GM21737 (cell line): ENCODE results near the gene LRMDA.
"Not testable (repeated sequence)": the region's sequence is repeated elsewhere in the genome, so short reads cannot be mapped to it uniquely, and the experiment has no call there.

Experiments used
- ATAC-seq: cut with Tn5 transposase; IDR thresholded peaks from one replicate; pipeline ENCODE4 v1.9.1; 2021; ENCODE audit warnings: mild to moderate bottlenecking, moderate library complexity; ENCODE audit not compliant: unreplicated experiment

The LRMDA gene

DNA sequence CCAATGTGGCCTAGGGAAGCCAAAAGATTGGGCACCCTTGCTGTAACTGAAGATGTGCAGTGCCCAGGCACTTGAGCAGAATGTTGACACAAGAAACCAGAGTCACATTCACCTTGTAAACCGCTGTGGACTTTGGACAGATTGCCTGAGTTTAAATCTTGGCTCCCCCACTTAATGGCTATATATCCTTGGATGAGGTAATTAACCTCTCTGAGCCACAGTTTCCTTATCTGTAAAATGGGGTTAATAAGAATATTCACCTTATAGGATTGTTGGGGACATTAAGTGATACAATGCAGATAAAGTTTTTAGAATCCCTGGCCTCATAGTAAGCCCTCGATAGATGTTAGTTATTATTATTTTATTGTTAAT, 331.0 kb downstream of the LRMDA start:
- ATAC-seq = no peak

DNA sequence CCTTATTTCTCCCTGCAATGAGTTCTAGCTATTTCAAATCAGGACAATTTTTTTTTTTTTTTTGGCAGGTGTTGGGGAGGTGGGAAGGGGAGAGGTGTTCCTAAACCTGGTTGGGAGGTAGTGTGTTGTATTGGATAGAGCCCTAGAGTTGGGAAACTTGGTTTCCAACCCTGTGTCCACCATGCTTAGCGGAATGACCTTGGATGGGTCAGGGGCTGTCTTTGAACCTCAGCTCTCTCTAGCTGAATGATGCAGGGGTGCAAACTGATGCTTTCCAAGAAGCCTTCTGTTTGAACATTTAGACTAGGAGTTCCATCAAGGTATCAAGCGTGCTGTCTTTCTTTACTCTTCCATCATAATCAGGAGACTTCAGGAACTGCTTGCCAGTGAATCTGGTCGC, 332.2 kb downstream of the LRMDA start:
- no peak for ATAC-seq

DNA sequence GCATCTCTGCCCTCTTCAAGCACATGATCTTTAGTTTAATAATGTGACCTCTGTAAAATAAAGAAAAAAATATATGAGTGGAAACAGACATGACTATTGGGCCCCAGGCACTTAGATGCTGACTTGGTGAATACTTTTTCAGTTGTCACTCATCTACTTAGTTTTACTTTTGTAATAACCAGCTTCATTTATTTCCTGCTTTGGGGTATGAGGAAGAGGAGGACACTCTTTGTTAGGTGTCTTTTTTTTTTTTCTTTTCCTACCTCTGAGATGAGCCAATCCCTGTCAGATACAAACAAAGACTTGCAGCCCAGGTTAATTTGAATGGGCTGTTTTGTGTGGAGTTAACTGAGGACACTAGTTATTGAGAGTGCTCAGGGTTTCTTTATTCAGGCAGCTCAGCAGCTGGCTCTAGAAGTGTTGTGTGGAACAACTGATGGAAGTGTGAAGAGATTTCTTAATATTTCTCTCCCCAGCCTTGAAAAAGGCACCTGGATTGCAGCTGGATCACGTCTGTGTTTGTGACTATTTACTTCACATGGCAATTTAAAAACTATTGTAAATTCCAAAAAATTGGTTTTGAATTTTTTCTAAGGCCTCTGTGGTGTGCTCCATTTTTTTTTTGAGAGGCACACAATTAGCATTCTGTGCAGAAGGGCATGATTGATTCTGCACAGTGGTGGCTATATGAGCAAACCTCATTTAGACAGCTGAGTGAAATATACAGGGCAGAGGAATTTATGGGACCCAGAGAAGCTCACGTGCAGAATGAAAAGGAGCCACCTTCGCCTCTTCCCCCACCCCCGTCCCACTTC, 333.8 kb downstream of the LRMDA start:
- no peak for ATAC-seq

DNA sequence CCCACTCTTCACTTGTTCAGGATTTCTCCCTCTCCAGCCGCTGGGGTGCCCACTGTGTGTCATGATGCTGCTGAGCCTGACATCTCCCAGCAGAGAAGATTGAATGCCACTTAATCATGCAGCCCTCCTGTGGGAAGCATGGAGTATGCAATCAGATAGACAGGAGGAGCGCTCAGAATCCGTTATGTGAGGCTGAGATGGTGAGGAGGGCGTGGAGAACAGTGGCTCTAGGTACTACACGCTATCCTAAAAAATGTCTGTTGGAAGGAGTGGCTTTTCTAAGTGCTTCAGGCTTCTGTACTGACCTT, 334.3 kb downstream of the LRMDA start:
- no peak for ATAC-seq

DNA sequence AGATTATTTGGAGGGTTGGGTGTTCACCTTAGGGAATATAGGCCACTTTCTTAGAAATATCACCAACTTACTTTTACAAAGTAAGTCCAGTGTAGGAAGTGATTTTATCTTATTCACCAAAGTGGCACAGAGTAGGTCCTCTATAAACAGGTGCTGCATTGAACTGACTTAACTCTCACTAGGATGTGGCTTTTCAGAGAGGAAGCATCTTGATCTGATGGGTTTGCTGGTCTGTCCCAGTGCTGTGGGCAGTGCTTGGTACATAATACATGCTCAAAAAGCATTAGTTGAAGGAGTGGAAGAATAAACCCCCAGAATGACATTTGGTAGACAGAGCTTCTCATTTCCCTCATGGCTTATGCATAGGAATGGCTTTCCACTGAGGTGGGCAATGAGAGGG, 334.7 kb downstream of the LRMDA start:
- ATAC-seq = no peak

DNA sequence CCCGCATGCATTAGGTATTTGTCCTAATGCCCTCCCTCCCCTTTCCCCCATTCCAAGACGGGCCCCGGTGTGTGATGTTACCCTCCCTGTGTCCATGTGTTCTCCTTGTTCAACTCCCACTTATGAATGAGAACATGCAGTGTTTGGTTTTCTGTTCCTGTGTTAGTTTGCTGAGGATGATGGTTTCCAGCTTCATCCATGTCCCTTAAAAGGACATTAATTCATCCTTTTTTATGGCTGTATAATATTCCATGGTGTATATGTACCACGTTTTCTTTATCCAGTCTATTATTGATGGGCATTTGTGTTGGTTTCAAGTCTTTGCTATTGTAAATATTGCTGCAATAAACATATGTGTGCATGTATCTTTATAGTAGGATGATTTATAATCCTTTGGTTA, 335.3 kb downstream of the LRMDA start:
- not testable (repeated sequence) for ATAC-seq

DNA sequence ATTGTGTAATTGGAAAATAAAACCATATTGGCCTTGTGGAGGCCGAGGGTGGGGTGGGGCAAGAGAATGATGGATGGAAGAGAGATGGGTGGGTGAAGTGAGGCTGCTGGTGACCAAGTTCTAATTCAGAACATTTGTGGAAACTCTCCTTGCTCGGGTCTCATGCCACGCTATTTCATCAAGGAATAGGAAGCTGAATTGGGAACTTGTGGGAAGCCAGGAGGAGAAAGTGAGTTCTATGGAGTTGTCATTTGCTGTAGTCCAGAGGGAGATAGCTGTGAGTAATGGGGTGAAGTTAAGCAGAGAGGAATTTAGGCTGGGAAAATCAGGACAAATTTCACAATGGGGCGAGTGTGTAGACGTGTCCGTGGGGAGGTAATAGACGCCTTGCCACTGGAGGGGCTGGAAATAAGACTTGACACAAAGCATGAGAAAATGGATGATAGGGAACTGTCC, 339.2 kb downstream of the LRMDA start:
- ATAC-seq = no peak

DNA sequence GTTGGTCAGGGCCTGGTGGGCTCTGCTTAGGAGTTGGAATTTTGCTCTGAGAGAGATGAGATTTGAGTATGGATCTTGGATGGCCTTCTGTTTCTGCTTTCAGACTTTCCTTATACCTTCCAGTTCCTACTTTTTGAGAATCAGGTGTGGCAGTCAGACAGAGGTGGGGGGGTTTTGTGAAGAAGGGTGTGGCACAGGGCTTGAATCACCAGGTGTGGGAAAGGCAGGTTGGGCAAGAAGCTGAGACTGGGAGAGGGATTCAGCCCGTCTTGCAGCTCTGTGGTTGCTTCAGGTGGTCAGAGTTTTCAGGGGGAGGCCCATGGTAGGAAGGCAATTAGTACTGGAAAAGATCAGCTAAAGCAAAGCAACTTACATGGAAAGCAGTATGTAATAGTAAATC, 340.2 kb downstream of the LRMDA start:
- ATAC-seq = no peak

DNA sequence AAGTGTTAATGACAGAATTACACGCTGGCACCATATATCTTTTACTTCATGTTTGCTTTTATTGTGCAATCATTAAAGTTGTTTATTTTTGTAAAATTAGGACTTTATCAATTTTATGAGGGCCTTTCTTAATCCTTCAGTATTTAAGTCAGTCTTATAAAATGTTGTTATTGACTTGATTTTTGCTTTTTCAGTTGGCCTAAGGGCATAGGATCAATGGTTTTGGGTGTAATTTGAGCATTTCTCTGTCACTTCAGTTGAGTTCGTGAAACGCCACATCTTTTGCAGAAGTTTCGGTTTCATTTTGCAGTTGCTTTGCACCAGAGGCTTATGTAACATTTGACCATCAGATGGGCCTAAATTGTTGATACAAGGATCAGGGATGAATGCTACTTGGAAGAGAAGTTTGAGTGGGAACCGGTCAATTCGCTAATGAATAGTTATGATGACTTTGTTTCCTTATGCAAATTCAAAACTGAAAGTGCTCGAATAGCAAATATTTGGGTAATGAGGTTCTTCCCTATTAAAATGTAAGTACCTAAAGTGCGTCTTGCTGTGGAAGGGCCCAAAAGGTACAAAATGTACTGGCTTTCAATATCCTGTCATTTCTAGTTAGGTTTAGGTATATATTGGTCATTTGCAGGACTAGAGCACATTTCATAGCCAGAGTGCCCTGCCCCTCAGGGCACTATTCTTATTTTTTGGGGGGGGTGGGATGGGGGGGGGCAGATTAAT, 340.9 kb downstream of the LRMDA start:
- ATAC-seq = no peak

DNA sequence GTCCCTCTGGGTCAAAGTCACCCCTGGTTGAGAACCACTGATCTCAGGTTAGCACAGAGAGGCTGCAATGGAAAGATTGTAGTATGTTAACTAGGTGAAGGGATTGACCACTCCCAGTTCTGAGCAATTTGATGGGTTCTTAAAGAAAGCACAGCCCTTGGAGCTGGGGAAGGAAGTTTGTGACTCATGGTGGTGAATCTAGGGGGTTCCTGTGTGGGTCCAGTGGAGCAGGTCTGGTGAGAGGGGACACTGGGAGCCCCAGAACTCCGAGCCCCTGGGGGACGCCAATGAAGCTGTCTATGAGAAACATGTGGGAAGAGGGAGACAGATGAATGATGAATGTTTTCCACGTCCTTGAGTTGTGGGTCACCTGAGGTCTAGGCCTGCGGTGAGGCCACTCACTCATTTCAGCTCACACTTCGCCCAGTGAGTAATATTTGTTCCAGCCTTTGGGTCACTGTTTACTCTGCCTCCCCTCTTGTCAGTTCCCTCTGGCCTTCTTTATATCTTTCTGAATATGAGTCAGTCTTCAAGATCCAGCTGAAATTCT, 341.9 kb downstream of the LRMDA start:
- no peak for ATAC-seq

DNA sequence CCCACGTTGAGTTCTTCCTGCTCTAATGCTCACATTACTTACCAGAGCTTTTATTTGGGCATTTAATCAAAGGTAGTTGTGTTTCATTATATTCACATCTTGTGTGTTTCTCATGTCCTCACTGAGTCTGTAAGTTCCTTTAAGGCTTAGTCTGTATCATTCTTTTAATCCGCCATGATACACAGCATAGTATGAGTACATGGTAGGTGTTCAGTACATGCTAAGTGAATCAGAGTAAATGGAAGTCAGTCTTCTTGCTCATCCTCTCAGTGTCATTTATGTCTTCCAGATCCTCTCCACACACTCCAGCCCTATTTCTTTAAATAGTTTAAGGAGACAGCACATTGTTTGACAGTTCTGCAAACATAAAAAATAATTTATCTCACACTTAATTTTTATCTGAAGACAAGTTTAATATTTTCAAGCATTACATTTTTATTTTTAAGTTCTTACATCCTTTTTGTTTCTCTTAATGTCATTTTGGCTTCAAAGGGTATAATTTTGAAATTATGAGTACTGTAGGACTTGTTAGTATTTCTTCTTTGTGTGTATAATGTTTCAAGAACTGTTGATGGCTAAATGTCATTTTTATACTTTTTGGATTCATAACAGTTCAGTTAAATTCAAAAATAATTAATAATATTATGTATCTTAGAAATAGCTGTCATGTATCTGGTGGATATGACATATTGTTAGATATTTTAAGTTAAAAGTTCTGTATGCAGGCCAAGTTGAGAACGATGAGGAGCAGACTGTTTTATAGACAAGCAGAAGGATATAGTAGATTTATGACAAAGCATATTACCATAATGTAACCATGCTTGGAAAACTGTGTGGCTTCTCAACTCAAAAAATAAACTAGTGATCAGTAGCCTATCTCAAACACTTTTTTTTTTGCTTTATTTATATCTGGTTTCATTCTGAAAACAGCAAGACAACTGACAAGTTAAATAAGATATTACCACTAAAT, 342.7 kb downstream of the LRMDA start:
- ATAC-seq = no peak

DNA sequence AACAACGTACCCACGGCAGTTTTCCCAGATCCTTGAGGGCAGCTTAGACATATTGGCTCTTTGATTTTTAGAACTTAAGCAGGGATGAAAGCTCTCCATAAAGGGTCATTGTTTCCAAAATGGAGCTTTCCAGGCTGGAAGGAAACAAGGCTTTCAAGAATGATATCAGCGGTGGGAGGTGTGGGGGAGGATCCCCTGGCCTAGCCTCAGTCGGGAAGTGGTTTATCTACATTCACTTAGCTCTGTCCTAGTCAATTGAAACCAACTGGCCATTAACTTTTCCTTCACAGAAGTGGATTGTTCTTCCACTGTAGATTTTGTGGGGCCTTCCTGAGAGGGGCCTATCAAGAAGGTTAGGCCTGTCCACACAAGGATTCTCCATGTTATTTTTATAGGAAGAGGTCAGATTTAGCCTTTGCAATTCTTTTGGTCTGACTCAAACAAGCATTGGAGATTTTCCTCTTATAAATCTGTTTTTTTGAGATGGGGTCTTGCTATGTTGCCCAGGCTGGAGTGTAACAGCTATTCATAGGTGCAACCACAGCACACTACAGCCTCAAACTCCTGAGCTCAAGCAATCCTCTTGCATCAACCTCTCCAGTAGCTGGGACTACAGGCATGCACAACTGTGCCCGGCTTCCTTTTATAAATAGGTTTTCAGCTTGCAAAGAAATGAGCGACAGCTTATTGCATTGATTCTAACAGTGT, 343.5 kb downstream of the LRMDA start:
- no peak for ATAC-seq

DNA sequence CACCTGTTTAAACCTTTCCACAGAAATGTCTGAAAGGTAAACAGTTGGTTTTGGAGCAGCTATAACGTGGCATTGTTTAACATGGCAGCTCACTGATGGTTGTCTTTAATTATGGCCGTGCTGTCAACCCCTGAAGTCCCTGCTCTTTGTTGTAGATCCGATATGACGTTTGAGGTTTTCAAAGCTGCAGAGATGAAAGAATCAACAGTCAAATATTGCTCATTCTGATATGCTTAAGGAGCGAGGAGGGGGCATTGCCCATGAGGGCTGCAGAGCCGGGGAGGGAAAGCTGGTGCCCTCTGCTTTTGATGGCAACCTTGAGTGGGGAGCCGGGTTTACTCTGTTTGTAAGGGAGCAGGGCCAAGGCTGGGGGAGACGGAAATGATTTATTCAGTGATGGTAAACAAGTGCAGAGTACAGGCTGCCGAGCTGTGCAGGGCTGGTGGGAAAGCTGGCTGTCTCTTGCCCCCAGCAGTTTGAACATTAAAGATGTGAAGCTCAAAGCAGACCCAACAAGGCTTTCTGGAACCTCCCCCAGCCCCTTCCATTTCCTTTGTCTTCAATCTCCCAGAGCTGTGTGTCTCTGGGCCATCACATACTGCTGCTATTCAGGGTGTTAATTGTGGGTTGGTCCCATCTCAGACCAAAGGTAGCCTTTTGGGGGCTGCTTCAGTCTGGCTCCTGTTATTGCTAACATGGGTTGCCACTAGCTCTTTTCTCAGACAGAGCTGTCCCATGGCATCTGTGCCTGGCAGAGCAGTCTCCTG, 345.5 kb downstream of the LRMDA start:
- ATAC-seq = no peak

DNA sequence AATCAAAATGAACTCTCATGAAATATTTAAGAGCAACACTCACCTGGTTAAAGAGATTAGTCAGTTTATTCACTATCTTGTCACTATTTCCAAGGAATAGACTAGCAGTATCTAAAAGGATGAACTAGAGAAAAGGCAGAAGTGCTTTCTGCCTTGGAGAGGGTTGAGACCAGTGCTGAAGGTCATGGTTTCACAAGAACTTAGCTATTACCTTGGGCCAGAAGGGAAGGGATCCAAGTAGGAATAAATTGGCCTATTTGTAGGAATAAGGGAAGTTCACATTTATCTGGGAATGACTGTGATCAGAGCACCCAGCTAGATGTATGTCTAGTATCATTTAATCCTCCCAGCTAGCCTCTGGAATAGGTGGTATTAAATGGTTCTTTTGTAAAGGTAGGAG, 347.2 kb downstream of the LRMDA start:
- ATAC-seq = no peak

DNA sequence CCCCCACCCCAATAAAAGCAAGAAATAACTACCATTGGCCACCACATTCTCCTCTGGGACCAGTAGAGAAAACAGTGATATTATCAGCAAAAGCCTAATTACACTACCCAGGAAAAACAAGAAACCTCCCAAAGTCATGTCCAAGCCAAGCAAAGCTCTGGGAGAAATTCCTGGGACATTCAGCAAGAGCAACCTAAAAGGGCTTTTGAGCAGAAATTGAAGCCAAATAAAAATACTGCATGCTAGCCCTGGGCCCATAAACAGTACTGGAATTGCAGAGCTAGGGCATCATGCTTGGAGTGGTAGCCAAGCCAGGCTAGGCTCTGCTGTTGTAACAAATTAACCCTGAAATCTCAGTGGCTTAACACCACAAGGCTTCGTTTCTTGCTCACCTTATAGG, 347.9 kb downstream of the LRMDA start:
- no peak for ATAC-seq

DNA sequence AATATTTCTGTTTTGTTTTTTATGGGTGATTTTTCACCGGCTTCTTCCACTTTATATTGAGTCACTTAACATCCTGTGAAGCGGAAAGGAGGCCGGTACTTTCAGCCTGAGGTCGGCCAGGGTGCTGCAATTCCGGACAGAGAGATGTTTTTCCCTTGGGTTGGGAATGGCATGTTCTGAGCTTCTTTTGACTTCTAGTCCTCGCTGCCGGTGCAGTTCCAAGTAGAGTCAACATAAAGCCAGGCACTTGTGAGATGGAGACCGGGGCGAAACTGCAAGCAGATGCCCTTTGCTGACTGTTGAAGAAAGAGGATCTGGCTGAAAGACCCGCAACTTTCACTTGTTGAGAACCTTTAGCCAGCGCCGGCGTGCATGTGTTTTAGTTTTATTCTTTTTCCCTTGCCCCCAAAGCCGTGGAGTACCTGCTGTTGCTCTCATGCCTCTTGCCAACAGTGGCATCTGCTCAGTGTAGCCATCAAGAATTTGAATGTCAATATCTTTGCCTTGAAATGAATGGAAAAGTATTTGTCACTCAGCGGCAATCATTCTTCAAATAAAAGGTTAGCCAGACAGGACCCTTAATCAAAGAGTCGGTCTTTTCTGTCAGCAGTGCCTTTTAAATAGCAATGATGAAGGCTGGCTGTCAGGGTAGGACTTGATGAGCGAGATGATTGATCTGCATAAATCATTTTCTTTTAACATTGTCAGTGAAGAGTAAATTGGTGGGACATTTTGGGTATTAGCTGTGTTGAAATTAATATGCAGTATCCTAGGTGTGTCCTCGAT, 351.2 kb downstream of the LRMDA start:
- no peak for ATAC-seq

DNA sequence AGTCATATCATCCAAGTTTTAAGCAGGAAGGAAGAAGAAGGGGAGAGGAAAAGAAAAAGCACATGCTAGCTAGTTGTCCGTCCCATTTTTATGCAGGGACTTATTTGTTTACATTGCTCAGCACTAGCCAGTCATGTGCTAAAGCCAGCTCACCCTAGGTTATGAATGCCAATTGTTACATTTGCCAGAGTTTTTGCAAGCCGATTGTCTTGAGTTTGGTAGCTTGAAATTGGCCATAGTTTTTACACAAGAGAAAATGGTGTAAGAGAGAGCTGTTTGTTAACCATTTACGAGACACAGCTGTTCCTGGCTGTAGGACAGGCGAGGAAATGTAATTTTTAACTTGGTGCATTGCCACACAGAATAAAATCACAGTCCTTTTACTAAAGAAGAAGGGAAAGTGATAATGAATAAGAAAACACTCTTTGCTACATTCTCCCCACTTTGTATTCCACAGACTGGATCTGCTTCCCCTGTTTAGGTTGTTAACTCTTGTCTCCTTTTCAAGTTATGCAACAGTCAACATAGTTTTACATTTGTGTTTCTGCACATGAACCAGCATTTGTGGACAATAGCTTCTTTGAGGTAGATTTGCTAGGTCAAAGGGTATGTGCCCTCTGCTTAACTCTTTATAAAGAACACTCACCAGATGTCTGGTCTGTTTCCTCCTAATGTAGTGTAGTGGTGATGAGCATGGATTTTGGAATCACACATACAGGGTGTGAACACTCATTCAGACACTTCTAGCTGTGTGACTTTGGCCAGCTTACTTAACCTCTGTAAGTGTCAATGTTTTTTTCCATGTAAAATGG, 357.2 kb downstream of the LRMDA start:
- ATAC-seq = no peak

DNA sequence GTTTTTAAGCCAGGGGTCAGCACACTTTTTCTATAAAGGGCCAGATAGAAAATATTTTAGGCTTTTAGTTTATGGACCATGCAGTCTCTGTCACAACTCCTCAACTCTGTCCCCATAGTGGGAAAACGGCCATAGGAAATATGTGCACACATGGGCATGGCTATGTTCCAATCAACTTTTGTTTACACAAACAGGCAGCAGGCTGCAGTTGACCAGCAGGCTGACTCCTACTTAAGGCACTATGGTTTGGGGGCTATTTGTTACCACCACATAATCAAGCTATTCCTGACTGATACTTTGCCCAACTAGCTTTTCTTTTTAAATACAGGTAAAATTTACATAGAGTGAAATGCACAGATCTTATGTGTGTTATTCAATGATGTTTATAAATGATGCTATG, 362.4 kb downstream of the LRMDA start:
- no peak for ATAC-seq
